ENCODE measurements around the gene SV2C. TPM values are rescaled to one million over a fixed set of nuclear protein-coding genes. Genes with fewer than 3 reads are reported as not detected.

The SV2C gene
- total and polyA plus RNA-seq, 4 donors = under 0.01 to 0.04 (median 0.03) TPM; not detected in 1

DNA sequence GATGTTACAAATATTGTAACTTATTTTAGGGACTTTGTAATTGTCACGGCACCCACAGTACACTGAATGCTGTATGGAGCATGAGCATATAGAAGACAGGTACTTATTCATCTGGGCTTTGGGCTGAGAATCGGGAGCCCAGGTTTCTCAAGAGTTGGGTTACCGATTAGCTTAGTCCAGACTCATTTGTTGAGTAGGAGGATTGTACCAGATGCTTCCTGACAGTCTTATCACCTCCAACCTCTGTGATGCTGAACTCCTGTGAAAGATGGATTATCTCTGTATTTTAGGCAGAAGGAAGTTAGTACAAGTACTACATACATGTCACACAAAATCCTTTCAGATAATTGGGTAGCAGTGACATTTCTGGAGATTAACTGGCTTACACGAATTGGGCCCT is 79.2 kb downstream of the SV2C start:
- no peak overlapping the region for H3K27ac ChIP-seq (ENCODE audit: low read depth in 1 of 2, low read length in 2 of 2)
- peaks cover 0 to 5% (median 0%) of the 10 kb centered on the region in 4 donors for H3K9me3 ChIP-seq (ENCODE audit: control insufficient read depth in 4 of 4, low read length in 3 of 4)
- H3K4me3 ChIP-seq (ENCODE audit: low read depth in 1 of 3, low read length in 3 of 3) = no peak overlapping the region
- TF ChIP-seq HNF4G (IDR thresholded peaks at IDR 0.05) = no peak
- no peak for TF ChIP-seq RAD21 (IDR thresholded peaks at IDR 0.05)
- no peak for TF ChIP-seq GABPA (IDR thresholded peaks at IDR 0.05 in 1 of 2, conservative IDR thresholded peaks at IDR 0.05 in 1 of 2)
- no peak for TF ChIP-seq EGR1 (IDR thresholded peaks at IDR 0.05; ENCODE audit: low read depth in 2 of 2)
- TF ChIP-seq SP1 (IDR thresholded peaks at IDR 0.05) = no peak
- TF ChIP-seq, protein P1, sequence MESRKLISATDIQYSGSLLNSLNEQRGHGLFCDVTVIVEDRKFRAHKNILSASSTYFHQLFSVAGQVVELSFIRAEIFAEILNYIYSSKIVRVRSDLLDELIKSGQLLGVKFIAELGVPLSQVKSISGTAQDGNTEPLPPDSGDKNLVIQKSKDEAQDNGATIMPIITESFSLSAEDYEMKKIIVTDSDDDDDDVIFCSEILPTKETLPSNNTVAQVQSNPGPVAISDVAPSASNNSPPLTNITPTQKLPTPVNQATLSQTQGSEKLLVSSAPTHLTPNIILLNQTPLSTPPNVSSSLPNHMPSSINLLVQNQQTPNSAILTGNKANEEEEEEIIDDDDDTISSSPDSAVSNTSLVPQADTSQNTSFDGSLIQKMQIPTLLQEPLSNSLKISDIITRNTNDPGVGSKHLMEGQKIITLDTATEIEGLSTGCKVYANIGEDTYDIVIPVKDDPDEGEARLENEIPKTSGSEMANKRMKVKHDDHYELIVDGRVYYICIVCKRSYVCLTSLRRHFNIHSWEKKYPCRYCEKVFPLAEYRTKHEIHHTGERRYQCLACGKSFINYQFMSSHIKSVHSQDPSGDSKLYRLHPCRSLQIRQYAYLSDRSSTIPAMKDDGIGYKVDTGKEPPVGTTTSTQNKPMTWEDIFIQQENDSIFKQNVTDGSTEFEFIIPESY (IDR thresholded peaks at IDR 0.05) = no peak
- TF ChIP-seq FOXA2 (IDR thresholded peaks at IDR 0.05) = no peak
- TF ChIP-seq, protein P2, sequence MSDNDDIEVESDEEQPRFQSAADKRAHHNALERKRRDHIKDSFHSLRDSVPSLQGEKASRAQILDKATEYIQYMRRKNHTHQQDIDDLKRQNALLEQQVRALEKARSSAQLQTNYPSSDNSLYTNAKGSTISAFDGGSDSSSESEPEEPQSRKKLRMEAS (IDR thresholded peaks at IDR 0.05) = no peak
- no peak for TF ChIP-seq TAF1 (conservative IDR thresholded peaks at IDR 0.05)
- TF ChIP-seq, protein P3, sequence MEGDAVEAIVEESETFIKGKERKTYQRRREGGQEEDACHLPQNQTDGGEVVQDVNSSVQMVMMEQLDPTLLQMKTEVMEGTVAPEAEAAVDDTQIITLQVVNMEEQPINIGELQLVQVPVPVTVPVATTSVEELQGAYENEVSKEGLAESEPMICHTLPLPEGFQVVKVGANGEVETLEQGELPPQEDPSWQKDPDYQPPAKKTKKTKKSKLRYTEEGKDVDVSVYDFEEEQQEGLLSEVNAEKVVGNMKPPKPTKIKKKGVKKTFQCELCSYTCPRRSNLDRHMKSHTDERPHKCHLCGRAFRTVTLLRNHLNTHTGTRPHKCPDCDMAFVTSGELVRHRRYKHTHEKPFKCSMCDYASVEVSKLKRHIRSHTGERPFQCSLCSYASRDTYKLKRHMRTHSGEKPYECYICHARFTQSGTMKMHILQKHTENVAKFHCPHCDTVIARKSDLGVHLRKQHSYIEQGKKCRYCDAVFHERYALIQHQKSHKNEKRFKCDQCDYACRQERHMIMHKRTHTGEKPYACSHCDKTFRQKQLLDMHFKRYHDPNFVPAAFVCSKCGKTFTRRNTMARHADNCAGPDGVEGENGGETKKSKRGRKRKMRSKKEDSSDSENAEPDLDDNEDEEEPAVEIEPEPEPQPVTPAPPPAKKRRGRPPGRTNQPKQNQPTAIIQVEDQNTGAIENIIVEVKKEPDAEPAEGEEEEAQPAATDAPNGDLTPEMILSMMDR (IDR thresholded peaks at IDR 0.05; ENCODE audit: low read depth, low read length, missing input control) = no peak
- no peak for TF ChIP-seq YY1 (IDR thresholded peaks at IDR 0.05)
- TF ChIP-seq HNF4A (conservative IDR thresholded peaks at IDR 0.05) = no peak
- no peak overlapping the region for H3K9ac ChIP-seq (ENCODE audit: low read depth in 1 of 2, low read length in 2 of 2)
- no peaks in the 10 kb centered on the region for H3K27me3 ChIP-seq (ENCODE audit: control insufficient read depth in 4 of 4, insufficient read depth in 4 of 4, low read length in 3 of 4)
- WGBS = 67% methylated on average over 4 of the region's 4 CpGs
- no peaks in the 10 kb centered on the region for H3K36me3 ChIP-seq (ENCODE audit: control insufficient read depth in 4 of 4, insufficient read depth in 3 of 4, low read depth in 1 of 4, low read length in 3 of 4)
- DNase-seq (ENCODE audit: low spot score) = no peak
- H3K4me1 ChIP-seq (ENCODE audit: control insufficient read depth in 4 of 4, insufficient read depth in 4 of 4, low read length in 3 of 4) = no peaks in the 10 kb centered on the region

DNA sequence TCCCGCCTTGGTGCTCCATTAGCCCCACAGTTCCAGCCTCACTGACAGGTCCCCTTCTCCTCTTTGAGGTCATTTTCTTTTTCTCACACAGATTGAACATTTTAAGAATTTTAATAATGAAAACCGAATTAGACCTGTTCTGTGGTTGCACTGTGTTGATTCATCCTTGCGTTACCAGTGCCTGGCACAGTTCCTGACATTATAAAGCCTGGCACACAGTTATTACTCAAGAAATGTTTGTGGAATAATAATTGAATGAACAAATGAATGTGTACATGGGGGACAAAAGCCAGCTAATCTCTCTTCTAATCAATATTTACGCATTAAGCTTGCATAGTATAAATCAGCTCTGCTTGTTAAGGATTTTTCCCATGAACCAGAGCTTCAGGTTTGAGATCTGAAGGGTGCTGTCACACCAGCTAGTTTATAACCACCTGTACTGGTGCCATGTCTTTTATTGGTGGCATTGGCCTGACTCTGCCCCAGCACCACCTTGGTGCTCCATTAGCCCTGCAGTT is 80.0 kb downstream of the SV2C start:
- DNase-seq (ENCODE audit: low spot score) = no peak
- 81% methylated on average over 4 of the region's 4 CpGs for WGBS

More for the DNA sequence above, 80.0 kb downstream of the SV2C start:
- H3K4me3 ChIP-seq (ENCODE audit: low read depth in 1 of 3, low read length in 3 of 3) = no peak overlapping the region
- TF ChIP-seq, protein P1 (IDR thresholded peaks at IDR 0.05) = no peak
- TF ChIP-seq, protein P4, sequence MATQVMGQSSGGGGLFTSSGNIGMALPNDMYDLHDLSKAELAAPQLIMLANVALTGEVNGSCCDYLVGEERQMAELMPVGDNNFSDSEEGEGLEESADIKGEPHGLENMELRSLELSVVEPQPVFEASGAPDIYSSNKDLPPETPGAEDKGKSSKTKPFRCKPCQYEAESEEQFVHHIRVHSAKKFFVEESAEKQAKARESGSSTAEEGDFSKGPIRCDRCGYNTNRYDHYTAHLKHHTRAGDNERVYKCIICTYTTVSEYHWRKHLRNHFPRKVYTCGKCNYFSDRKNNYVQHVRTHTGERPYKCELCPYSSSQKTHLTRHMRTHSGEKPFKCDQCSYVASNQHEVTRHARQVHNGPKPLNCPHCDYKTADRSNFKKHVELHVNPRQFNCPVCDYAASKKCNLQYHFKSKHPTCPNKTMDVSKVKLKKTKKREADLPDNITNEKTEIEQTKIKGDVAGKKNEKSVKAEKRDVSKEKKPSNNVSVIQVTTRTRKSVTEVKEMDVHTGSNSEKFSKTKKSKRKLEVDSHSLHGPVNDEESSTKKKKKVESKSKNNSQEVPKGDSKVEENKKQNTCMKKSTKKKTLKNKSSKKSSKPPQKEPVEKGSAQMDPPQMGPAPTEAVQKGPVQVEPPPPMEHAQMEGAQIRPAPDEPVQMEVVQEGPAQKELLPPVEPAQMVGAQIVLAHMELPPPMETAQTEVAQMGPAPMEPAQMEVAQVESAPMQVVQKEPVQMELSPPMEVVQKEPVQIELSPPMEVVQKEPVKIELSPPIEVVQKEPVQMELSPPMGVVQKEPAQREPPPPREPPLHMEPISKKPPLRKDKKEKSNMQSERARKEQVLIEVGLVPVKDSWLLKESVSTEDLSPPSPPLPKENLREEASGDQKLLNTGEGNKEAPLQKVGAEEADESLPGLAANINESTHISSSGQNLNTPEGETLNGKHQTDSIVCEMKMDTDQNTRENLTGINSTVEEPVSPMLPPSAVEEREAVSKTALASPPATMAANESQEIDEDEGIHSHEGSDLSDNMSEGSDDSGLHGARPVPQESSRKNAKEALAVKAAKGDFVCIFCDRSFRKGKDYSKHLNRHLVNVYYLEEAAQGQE (IDR thresholded peaks at IDR 0.05) = no peak
- no peak for TF ChIP-seq HNF4A (conservative IDR thresholded peaks at IDR 0.05)
- no peak for TF ChIP-seq HNF4G (IDR thresholded peaks at IDR 0.05)
- TF ChIP-seq JUND (IDR thresholded peaks at IDR 0.05) = no peak
- TF ChIP-seq YY1 (IDR thresholded peaks at IDR 0.05) = no peak
- TF ChIP-seq EGR1 (IDR thresholded peaks at IDR 0.05; ENCODE audit: low read depth in 2 of 2) = no peak
- TF ChIP-seq TAF1 (conservative IDR thresholded peaks at IDR 0.05) = no peak
- TF ChIP-seq, protein P2 (IDR thresholded peaks at IDR 0.05) = no peak
- no peak for TF ChIP-seq SP1 (IDR thresholded peaks at IDR 0.05)
- TF ChIP-seq FOXA1 (IDR thresholded peaks at IDR 0.05) = no peak
- H3K36me3 ChIP-seq (ENCODE audit: control insufficient read depth in 4 of 4, insufficient read depth in 3 of 4, low read depth in 1 of 4, low read length in 3 of 4) = no peaks in the 10 kb centered on the region
- H3K27me3 ChIP-seq (ENCODE audit: control insufficient read depth in 4 of 4, insufficient read depth in 4 of 4, low read length in 3 of 4) = no peaks in the 10 kb centered on the region
- H3K4me1 ChIP-seq (ENCODE audit: control insufficient read depth in 4 of 4, insufficient read depth in 4 of 4, low read length in 3 of 4) = no peaks in the 10 kb centered on the region
- H3K9me3 ChIP-seq (ENCODE audit: control insufficient read depth in 4 of 4, low read length in 3 of 4) = peaks cover 0 to 5% (median 0%) of the 10 kb centered on the region in 4 donors
- no peak overlapping the region for H3K9ac ChIP-seq (ENCODE audit: low read depth in 1 of 2, low read length in 2 of 2)
- H3K27ac ChIP-seq (ENCODE audit: low read depth in 1 of 2, low read length in 2 of 2) = no peak overlapping the region

Data from liver (tissue), 9 donors.